Skeletal muscle satellite cell (primary cell): ENCODE measurements around the gene ATP6V0E1.
A peak's percentile ranks its signal among the peaks of the same experiment; 100 is the strongest.
"Not testable (repeated sequence)": the region's sequence is repeated elsewhere in the genome, so short reads cannot be mapped to it uniquely, and the experiment has no call there.

Source experiments
- H3K27me3 ChIP-seq: 2 replicates; pipeline ENCODE4 v1.7.0; 2013; ENCODE audit warnings: low read length; ENCODE audit not compliant: control insufficient read depth, insufficient read depth
- H3K36me3 ChIP-seq: 2 replicates; pipeline ENCODE4 v1.7.0; 2013; ENCODE audit warnings: mild to moderate bottlenecking, control low read depth, low read length; ENCODE audit not compliant: insufficient read depth
- H3K4me1 ChIP-seq: 2 replicates; pipeline ENCODE4 v1.7.0; 2013; ENCODE audit warnings: low read length; ENCODE audit not compliant: control insufficient read depth, insufficient read depth
- H3K4me2 ChIP-seq: 2 replicates; pipeline ENCODE4 v1.7.0; 2013; ENCODE audit warnings: mild to moderate bottlenecking, low read length
- H3K4me3 ChIP-seq: 2 replicates; pipeline ENCODE4 v1.7.0; 2013; ENCODE audit warnings: low read length
- H3K9ac ChIP-seq: 2 replicates; pipeline ENCODE4 v1.7.0; 2013; ENCODE audit warnings: mild to moderate bottlenecking, low read depth, low read length, moderate library complexity
- H3K9me3 ChIP-seq: replicated peaks from 2 replicates; pipeline ENCODE4 v1.7.0; 2013; ENCODE audit warnings: mild to moderate bottlenecking, control low read depth, low read length

The ATP6V0E1 gene

GRCh38 chr5:173010021-173010420 lies 26.4 kb downstream of the ATP6V0E1 start:
- H3K9me3 ChIP-seq: no peaks in the 10 kb centered on the region
- H3K4me3 ChIP-seq: no peak overlapping the region
- H3K9ac ChIP-seq: no peak overlapping the region
- no peaks in the 10 kb centered on the region for H3K27me3 ChIP-seq
- H3K4me2 ChIP-seq: no peak overlapping the region
- H3K36me3 ChIP-seq: no peaks in the 10 kb centered on the region
- no peaks in the 10 kb centered on the region for H3K4me1 ChIP-seq

- Histone ChIP-seq H3K36me3 (no peaks in the 10 kb centered on the region), H3K4me3 (no peak overlapping the region), H3K9me3 (no peaks in the 10 kb centered on the region), H3K9ac (no peak overlapping the region), H3K4me1 (peaks cover 1% of the 10 kb centered on the region), H3K4me2 (no peak overlapping the region), H3K27me3 (no peaks in the 10 kb centered on the region)
These were observed 27.2 kb downstream of the ATP6V0E1 start for GRCh38 chr5:173010547-173011464.

DNA sequence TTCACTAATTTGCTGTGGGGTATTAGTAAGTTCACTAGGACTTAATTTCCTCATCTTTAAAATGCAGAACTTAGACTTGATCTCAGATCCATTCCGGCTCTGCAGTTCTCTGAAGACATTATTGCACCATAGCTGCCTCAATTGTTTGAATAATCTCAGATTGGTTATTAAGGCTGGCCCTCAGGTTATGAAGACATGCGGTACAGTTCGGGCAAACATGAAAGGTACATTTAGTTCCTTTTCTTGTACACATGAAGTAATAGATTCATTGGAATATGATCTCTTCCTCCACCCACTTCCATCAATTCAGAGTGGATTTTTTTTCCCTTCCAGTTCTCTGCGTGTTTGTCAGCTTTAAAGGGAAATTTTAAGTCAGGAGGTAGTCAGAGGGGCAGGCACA lies 28.0 kb downstream of the ATP6V0E1 start:
- Histone ChIP-seq H3K4me3 (no peak overlapping the region), H3K4me1 (peaks cover 9% of the 10 kb centered on the region), H3K27me3 (no peaks in the 10 kb centered on the region), H3K9me3 (no peaks in the 10 kb centered on the region), H3K4me2 (no peak overlapping the region), H3K9ac (no peak overlapping the region), H3K36me3 (no peaks in the 10 kb centered on the region)

- no peaks in the 10 kb centered on the region for H3K27me3 ChIP-seq
- H3K4me3 ChIP-seq: no peak overlapping the region
- no peak overlapping the region for H3K9ac ChIP-seq
- no peaks in the 10 kb centered on the region for H3K9me3 ChIP-seq
- peaks cover 14% of the 10 kb centered on the region for H3K4me1 ChIP-seq
- H3K4me2 ChIP-seq: no peak overlapping the region
- H3K36me3 ChIP-seq: no peaks in the 10 kb centered on the region
These were observed 29.3 kb downstream of the ATP6V0E1 start for GRCh38 chr5:173012882-173013281.

DNA sequence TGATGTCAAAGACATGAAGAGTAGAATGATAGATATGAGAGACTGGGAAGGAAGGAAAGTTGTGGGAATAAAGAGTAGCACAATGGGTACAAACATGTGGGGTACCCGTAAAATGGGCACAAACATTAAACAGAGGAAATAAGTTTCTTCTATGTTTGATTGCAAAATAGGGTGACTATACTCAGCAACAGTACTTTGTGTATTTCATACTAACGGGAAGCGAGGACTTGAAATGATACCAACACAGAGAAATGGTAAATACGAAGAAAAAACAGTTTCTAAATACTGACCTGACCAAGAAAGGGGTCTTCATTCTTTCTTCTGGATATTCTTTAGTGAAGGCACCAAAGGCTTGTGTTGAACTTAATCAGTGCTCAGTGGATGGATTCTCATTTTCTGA lies 31.1 kb downstream of the ATP6V0E1 start:
- Histone ChIP-seq H3K9ac (no peak overlapping the region), H3K9me3 (no peaks in the 10 kb centered on the region), H3K4me2 (no peak overlapping the region), H3K27me3 (no peaks in the 10 kb centered on the region), H3K4me1 (peaks cover 14% of the 10 kb centered on the region), H3K36me3 (no peaks in the 10 kb centered on the region), H3K4me3 (no peak overlapping the region)

DNA sequence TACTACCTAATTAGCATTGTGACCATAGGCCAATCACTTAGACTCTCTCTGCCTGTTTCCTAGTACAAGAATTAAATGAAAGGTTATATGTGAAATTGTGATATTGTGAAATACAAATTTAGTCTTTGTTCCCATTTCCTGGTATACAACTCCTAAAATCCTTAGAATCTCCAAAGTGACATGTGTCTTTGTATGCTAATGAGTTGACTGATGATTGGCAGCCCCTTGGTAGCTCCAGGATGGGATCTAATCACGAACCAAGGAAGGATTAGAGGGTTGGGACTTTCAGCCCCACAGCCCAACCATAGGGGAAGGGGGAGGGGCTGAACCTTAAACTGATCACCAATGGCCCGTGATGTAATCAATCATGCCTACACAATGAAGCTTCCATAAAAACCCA lies 31.6 kb downstream of the ATP6V0E1 start:
- Histone ChIP-seq H3K4me2 (no peak overlapping the region), H3K27me3 (no peaks in the 10 kb centered on the region), H3K4me3 (no peak overlapping the region), H3K36me3 (peaks cover under 1% of the 10 kb centered on the region), H3K9ac (no peak overlapping the region), H3K9me3 (no peaks in the 10 kb centered on the region), H3K4me1 (peaks cover 14% of the 10 kb centered on the region)

DNA sequence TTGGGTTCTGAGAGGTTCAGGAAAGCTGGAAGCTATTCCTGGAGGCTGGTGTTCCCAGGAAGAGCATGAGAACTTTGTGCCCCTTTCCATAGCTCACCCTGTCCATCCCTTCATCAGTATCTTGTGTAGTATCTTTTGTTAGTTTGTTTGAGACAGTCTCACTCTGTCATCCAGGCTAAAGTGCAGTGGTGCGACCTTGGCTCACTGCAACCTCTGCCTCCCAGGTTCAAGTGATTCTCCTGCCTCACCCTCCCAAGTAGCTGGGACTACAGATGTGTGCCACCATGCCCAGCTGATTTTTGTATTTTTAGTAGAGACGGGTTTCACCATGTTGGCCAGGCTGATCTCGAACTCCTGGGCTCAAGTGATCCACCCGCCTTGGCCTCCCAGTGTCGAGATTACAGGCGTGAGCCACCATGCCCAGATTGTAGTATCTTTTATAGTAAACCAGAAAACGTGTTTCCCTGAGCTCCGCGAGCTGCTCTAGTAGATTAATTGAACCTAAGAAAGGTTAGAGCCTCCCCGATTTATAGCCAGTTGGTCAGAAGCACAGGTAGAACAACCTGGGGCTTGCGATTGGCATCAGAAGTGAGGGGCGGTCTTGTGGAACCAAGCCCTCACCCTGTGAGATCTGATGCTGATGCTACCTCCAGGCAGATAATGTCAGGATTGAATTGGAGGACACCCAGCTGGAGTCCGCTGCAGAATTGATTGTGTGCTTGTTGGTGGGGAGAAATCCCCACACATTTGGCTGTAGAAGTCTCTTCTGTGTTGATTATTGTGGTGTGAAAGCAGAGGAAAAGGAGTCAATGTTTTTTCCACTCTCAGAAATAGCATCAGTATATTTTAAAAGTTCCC lies 32.3 kb downstream of the ATP6V0E1 start:
- H3K36me3 ChIP-seq: peaks cover 7% of the 10 kb centered on the region
- H3K4me3 ChIP-seq: no peak overlapping the region
- H3K9ac ChIP-seq: peak overlapping the region; percentile 4
- peaks cover 14% of the 10 kb centered on the region for H3K4me1 ChIP-seq
- peak overlapping the region; percentile 30 for H3K4me2 ChIP-seq
- no peaks in the 10 kb centered on the region for H3K27me3 ChIP-seq
- no peaks in the 10 kb centered on the region for H3K9me3 ChIP-seq

DNA sequence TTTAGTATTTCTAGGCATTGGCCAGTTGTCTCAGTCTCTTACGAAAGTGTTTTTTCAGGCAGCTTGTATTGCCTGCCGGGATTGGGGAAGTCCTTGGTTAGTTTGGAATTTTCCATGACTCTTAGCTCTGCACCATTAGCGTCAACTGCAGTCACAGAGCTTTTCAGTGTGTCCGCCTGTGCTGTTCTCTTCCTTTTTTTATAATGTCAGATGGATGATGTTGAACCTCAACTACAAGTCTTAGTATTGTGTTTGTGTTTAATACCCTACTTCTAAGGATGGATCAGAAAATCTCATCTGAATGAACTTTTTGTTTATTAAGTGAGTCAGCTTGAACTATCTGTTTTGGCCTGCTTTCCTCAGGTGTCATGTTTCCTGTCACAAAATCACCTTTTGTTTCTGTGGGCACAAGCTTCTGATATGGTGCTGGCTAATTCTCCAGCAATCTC lies 33.1 kb downstream of the ATP6V0E1 start:
- H3K4me1 ChIP-seq: peaks cover 14% of the 10 kb centered on the region
- peaks cover 8% of the 10 kb centered on the region for H3K36me3 ChIP-seq
- H3K9me3 ChIP-seq: no peaks in the 10 kb centered on the region
- H3K27me3 ChIP-seq: no peaks in the 10 kb centered on the region
- H3K9ac ChIP-seq: peak overlapping the region; percentile 4
- H3K4me3 ChIP-seq: no peak overlapping the region
- peak overlapping the region; percentile 30 for H3K4me2 ChIP-seq

DNA sequence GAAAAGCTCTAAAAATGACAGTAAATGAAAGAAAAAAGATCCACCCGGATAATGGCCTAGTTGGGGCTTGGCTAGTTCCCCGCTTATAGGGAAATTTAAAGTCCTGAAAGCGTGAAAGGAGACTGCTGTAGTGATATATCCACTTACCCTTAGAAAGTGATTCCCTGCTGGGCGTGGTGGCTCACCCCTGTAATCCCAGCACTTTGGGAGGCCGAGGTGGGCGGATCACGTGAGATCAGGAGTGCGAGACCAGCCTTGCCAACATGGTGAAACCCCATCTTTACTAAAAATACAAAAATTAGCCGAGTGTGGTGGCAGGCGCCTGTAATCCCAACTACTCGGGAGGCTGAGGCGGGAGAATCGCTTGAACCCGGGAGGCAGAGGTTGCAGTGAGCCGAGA lies 33.5 kb downstream of the ATP6V0E1 start:
- peaks cover 14% of the 10 kb centered on the region for H3K4me1 ChIP-seq
- peak overlapping the region; percentile 4 for H3K9ac ChIP-seq
- not testable (repeated sequence) for H3K27me3 ChIP-seq, H3K9me3 ChIP-seq, H3K36me3 ChIP-seq, H3K4me3 ChIP-seq
- peak overlapping the region; percentile 30 for H3K4me2 ChIP-seq

- Histone ChIP-seq H3K27me3 (no peaks in the 10 kb centered on the region), H3K36me3 (peaks cover 15% of the 10 kb centered on the region), H3K4me1 (peaks cover 14% of the 10 kb centered on the region), H3K4me3 (no peak overlapping the region), H3K9ac (no peak overlapping the region), H3K9me3 (no peaks in the 10 kb centered on the region), H3K4me2 (no peak overlapping the region)
These were observed 34.8 kb downstream of the ATP6V0E1 start for GRCh38 chr5:173018358-173018757.

DNA sequence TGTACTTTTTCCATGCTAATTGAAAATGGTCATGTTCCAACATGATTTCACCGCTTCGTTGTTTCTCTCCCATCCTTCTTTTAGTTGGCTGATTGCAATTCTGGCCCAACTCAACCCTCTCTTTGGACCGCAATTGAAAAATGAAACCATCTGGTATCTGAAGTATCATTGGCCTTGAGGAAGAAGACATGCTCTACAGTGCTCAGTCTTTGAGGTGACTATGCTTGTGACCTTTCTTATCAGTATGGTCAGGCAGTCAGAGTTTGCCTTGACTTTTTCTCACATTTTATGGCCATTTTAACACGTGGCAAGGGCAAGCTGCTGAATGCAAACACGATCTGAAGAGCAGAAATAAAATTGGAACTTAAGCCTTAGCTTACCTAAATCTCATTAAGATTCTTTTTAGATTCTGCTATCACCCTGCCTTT lies 36.6 kb downstream of the ATP6V0E1 start:
- peaks cover 20% of the 10 kb centered on the region for H3K36me3 ChIP-seq
- no peaks in the 10 kb centered on the region for H3K27me3 ChIP-seq
- peaks cover 14% of the 10 kb centered on the region for H3K4me1 ChIP-seq
- H3K9me3 ChIP-seq: no peaks in the 10 kb centered on the region
- H3K4me3 ChIP-seq: no peak overlapping the region
- no peak overlapping the region for H3K9ac ChIP-seq
- H3K4me2 ChIP-seq: no peak overlapping the region
